Keratinocyte (primary cell): ENCODE results near the gene GRIA4.

Experiments used
- EZH2 ChIP-seq: IDR thresholded peaks from one replicate; pipeline ENCODE4 v1.6.1; 2012; ENCODE audit warnings: inconsistent platforms, mild to moderate bottlenecking, low read length, moderate library complexity
- TF ChIP-seq, protein P1 (sequence below), 3 experiments: IDR thresholded peaks in 1 of 3; conservative IDR thresholded peaks in 1 of 3; optimal IDR thresholded peaks in 1 of 3; 2 replicates in 2 of 3; 3 replicates in 1 of 3; pipeline versions ENCODE3 to v1.5.1; 2011; ENCODE audit warnings: low read length in 3 of 3, mild to moderate bottlenecking in 3 of 3, moderate library complexity in 2 of 3, control low read depth in 1 of 3, inconsistent platforms in 1 of 3; ENCODE audit not compliant: insufficient read depth in 2 of 3; ENCODE audit errors: extremely low read depth in 1 of 3

DNA sequence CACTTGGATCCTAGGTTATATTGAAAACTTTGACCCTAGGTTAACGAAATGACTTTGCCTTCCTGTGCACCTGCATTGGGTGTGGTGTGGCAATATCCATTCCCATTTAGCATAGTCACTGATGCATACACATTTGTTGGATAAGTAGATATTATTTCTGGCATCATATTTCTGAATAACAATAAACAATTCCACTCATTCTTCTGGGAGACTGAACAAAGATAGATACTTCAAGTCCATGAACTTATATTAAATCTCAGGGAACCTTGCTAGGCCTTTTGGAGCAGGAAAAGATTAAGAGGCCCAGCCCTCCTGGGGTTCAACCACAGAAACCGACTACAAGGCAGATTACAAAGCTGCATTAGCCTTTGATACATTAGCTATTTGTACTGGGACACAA is 293.2 kb downstream of the GRIA4 start:
- TF ChIP-seq, protein P1, sequence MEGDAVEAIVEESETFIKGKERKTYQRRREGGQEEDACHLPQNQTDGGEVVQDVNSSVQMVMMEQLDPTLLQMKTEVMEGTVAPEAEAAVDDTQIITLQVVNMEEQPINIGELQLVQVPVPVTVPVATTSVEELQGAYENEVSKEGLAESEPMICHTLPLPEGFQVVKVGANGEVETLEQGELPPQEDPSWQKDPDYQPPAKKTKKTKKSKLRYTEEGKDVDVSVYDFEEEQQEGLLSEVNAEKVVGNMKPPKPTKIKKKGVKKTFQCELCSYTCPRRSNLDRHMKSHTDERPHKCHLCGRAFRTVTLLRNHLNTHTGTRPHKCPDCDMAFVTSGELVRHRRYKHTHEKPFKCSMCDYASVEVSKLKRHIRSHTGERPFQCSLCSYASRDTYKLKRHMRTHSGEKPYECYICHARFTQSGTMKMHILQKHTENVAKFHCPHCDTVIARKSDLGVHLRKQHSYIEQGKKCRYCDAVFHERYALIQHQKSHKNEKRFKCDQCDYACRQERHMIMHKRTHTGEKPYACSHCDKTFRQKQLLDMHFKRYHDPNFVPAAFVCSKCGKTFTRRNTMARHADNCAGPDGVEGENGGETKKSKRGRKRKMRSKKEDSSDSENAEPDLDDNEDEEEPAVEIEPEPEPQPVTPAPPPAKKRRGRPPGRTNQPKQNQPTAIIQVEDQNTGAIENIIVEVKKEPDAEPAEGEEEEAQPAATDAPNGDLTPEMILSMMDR (optimal IDR thresholded peaks at IDR 0.05 in 1 of 3, IDR thresholded peaks at IDR 0.05 in 1 of 3, conservative IDR thresholded peaks at IDR 0.05 in 1 of 3; ENCODE audit: extremely low read depth in 1 of 3, insufficient read depth in 2 of 3, low read length in 3 of 3) = no peak
- no peak for TF ChIP-seq EZH2
